Measurements from ENCODE around the gene SLC35F2. TPM values are rescaled to one million over a fixed set of nuclear protein-coding genes. Genes with fewer than 3 reads are reported as not detected.
A peak's percentile ranks its signal among the peaks of the same experiment; 100 is the strongest.

SLC35F2 gene
- total RNA-seq, 1 experiment from 2014 or later: 74.5 TPM

DNA sequence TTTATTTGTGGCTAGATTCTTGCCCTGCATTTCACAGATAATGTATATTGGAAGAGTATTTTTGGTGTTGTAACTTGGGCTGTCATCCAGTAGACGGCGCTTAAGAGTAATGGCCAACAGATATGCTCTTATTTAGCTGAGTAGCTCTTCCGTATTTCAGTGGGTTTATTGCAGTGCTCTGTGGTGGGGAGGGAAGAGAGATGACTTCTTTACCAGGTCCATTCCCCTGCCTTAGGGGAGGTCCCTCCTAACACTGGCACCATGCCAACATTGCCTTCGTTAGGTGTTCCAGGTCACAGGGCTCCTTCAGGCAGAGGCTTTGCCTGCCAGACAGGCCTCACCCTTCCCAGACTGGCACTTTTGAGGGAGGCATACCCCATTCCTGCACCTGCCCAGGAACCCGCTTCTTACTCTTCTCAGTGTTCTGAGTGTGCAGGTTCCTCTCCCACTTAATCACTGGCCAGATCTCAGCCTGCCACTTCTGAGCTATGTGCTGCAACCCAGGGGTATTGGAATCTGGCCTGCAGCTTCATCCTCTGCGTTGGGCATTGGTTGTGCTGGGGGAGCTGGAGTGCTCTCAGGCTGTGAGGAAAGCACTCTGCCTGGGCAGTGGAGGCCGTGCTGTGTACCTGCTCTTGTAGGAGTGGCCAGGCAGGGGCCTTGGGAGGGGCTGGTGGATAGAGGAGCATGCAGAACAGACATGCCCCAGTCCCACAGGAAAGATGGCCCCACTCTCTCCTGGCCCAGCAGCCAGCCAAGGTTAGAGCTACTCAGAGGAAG is 117.4 kb downstream of the SLC35F2 start:
- DNase-seq (ENCODE audit: low read depth): peak; percentile 37

Other genes with a start within 250 kb of the SLC35F2 start
- gene SLN, start 146.7 kb downstream of the SLC35F2 start, total RNA-seq (2014; rRNA removed; shearing (Covaris generic)): 0.17 TPM in 1 of 2 replicates, not detected in the other
- 0.60 and 0.64 TPM in 2 replicates for gene RAB39A, start 69.7 kb upstream of the SLC35F2 start, total RNA-seq (2014; rRNA removed; shearing (Covaris generic))
- gene CUL5, start 150.1 kb upstream of the SLC35F2 start, total RNA-seq (2014; rRNA removed; shearing (Covaris generic)): 22.9 and 26.2 TPM in 2 replicates